Effector CD8-positive, alpha-beta T cell (primary cell): Measurements from ENCODE around the gene CREB3L2.
A peak's percentile ranks its signal among the peaks of the same experiment; 100 is the strongest.
"Not testable (repeated sequence)": the region's sequence is repeated elsewhere in the genome, so short reads cannot be mapped to it uniquely, and the experiment has no call there.

Source experiments
- DNase-seq: peaks from one replicate; lab custom pipeline; 2025; lab: John Stamatoyannopoulos, UW

Gene CREB3L2

DNA sequence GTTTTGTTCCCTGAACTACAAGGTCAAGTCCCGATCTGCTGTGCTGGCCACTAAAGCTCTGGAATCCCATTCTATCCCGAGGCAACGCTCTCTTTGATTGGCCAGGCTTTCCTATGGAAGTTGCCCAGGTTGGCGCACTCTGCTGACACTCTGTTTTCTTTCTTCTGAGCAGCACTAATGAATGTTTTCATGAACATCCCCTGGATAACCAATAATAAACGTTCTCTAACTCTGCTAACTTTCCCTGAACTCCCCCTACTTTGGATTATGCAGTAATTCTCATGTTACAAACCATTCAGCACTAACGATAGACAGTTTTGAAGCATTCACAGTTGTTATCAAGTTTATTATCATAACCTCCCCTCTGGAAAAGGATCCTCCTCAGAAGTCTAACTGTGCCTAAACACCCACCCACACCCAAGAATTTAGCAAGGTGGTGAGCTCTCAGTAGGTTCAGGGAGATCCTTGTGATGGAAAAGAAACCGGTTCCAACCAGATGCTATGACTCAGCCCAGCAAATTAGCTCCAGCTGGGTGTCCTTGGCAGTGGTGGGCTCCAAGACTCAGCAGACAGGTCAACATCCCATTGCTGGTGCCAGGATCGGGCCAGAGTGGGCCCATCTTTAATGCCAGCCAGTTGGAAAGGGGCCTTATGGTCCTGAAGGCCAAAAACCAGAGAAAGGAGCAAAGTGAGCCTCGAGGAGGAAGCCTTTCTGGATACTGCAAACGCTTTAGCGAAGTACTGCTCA is 68.4 kb downstream of the CREB3L2 start:
- no peak for DNase-seq

DNA sequence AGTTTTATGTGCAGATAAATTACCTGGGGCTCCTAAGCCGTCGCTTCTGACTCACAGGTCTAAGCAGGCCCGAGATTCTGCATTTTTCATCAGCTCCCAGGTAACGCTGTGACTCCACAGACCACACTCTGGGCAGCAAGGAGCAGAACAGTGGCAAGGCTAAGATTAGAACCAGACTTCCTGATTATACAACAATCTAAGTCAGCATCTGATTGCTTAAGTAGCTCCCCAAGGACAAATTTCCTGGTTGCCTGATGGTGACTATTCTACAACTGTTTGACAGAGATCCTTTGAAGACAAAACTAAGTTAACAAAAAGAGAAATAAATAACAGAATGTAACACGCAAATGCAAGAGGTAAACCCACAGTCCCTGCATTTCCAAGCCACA is 69.0 kb downstream of the CREB3L2 start:
- DNase-seq: no peak

DNA sequence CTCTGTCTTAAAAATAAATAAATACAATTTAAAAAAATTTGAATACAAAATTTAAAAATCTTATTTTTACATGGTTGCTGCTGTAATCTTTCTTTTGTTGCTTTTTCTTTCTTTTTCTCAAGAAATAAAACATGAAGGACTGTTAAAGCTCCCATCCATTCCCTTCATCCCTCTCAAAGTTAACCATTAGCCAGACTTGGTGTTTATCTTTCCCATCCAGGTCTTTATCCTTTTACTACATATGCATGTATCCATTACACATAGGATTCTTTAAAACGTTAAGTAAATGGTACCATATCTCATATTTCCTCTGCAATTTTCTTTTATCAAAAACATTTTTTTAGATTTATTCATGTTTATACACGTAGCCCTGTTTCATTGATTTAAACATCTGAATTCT is 70.1 kb downstream of the CREB3L2 start:
- DNase-seq: no peak

DNA sequence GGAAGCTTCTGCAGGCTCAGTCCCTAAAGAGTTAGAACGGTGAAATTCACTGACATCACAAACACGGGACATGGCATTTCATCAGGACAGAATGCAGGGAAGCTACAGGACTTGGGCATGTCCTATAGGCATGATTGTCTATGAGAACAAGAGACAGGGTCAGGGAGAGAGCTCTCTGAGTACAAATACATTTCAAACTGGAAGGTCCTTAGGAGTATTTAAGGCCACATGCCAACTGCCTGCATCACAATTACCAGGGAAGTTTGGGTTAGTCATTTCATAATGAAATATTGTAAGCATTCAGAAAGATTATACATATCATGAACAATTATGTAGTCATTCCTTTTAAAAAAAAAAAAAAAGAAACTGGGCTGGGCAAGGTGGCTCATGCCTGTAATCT is 71.3 kb downstream of the CREB3L2 start:
- no peak for DNase-seq

DNA sequence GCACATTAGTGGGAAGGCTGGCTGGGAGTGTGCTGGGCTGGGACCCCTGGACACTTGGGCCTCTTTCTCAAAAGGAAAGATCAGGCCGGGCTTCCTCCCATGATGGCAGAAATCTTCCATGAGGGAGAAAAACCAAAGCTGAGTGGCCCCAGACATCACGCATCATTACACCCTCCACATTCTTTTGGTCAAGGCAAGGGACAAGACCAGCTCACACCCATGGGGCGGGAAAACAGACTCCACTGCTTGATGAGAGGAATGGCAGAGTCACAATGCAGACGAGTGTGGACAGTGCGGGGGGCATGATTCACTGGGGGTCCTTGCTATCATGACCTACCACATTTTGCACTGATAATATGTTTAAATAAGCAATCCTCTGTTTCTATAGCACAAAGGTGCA is 73.3 kb downstream of the CREB3L2 start:
- no peak for DNase-seq

DNA sequence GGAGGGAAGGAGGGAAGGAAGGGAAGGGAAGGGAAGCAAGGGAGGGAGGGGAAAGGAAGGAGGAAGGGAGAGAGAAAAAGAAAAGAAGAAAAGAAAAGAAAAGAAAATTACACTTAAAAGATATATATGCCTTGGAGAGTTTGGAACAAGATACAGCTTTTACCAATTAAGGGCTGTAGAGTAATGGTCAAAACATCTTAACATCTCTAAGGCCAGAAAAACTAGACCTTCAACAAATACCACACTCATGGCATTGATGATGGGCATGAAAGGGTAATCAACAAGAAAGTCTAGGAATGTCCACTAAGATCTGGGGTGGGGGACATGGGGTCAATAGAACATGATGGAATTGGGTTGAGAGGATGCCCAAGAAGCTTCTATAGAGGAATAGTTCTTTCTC is 74.5 kb downstream of the CREB3L2 start:
- DNase-seq: no peak

DNA sequence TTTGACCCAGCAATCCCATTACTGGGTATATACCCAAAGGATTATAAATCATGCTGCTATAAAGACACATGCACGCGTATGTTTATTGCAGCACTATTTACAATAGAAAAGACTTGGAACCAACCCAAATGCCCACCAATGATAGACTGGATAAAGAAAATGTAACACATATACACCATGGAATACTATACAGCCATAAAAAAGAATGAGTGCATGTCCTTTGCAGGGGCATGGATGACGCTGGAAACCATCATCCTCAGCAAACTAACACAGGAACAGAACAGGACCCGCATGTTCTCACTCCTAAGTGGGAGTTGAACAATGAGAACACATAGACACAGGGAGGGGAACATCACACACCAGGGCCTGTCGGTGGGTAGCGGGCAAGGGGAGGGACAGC is 75.7 kb downstream of the CREB3L2 start:
- DNase-seq: not testable (repeated sequence)

DNA sequence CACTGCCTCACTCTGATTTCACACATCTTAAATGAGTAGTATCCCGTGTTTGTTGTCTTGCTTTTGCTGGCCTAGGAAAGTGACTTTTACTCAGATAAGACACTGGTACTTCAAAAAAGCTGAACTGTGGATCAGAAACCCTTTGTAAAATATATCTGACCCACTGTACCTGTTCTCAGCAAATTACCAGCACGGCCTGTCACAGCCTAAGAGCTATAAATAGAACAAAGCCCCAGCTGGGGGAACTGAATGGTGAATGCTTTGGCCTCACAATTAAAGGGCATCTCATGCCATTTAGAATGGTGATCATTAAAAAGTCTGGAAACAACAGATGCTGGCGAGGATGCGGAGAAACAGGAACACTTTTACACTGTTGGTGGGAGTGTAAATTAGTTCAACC is 76.1 kb downstream of the CREB3L2 start:
- DNase-seq: no peak

DNA sequence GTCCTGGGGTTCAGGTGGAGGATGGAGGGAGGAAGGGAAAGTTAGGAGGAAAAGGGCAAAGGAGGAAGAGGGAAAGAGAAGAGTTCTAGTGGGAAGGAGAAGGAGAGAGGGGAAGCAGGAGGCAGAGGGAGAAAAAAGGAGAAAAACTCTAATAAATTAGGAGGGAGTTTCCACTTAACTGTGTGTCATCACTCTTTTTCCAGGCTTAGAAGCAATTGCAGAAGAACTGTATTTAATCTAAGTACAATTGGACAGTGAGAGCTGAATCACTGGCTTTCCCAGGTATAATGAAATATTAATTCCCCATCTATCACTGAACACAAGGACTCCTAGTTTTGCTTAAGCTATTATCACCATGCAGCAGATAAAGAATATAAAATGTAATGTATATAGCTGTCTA is 76.8 kb downstream of the CREB3L2 start:
- no peak for DNase-seq

DNA sequence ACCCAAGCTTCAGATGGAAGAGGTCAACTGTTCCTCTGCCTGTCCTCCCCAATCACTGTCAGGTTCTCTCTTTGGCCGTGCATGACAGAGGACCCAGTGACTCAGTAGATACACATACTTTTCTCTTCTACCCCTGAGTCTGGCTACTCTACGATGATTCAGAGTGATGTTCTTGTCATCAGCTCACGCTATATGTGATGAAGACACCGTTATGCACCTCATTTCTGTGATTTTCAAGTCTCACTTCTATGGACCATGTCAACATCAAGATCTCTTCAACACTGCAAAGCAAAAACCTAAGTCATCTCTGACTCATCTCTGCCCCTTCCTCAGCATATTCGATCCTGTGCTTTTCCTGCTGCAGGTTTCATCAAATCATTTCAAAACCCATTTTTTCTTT is 78.5 kb downstream of the CREB3L2 start:
- no peak for DNase-seq

DNA sequence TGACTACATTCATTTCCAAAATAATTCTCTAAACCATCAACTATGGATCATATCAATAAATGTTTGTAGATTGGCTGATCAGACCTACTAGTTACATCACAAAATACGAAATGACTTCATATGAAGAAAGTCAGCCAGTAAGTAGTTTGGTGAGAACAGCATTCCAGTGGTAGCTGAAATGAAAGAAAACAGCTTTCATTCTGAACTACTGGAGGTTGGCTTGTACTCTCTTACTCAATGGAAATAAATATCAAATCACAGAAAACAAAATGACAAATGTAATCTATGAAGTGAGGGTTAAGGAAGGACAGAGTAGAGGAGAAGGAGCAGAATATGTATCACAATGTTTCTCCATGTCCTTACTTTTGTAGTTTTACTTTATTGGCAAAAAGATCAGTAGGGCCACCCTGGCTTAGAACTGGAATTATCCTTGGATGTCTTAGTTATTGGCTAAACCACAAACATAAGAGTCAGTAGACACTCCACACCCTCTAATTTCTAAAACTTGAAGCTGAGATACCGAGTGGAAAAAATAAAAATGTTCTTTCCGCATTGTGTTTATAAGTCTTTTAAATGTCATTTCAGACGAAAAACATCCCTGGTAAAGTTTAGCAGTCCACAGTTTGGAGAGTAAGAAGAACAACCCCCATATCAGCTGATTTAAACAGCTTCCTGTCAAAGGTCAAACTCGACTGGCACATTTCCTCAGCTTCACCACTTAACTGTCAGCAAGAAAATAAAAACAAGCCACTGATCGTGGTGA is 81.1 kb downstream of the CREB3L2 start:
- DNase-seq: no peak

DNA sequence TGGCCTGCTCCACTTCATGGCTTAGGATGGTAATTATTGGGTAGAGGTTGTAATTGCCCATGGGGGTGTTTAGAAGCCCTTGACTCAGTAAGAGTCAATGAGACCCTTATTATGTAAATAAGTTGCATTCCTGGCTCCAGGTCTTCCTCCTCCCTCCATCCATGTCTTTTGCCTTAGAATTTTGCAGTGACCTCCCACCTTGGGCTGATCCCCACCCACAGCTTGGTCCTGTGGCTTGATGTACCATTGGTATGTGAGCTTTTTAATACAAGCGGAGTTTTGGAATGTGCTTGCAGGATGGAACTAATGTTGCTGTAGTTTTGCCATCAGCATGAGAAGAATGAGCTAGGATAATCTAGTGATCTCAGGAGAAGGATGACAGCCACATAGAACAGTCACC is 81.9 kb downstream of the CREB3L2 start:
- no peak for DNase-seq

DNA sequence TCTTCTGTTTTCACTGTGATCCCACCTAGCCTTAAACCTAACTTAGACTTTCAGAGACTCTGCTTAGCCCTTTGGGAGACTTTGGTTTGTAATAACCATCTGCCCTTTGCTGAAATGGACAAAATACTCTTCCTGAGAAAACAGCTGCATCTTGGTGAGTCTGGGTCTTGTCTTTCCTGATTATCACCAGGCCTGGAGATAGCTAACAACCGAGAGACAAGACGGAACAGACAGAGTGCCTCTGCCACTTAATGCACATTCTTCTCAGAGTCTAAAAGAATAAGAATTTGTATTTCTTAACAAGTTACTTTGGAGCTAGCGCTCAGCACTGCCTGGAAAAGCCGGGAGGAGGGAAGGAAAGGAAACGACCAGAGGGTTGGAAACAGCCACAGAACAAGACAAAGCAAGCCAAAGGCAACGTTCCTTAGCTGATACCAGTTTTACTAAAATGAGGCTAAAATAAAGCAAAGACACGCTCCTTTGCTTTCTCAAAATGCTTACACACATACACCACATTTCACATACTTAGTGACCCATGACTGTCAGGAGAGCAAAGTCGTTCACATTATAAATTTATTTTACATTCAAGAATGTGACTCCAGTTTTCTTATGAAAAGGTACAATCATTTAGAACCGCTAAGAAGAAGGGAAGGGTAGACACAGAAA is 84.8 kb downstream of the CREB3L2 start:
- no peak for DNase-seq

DNA sequence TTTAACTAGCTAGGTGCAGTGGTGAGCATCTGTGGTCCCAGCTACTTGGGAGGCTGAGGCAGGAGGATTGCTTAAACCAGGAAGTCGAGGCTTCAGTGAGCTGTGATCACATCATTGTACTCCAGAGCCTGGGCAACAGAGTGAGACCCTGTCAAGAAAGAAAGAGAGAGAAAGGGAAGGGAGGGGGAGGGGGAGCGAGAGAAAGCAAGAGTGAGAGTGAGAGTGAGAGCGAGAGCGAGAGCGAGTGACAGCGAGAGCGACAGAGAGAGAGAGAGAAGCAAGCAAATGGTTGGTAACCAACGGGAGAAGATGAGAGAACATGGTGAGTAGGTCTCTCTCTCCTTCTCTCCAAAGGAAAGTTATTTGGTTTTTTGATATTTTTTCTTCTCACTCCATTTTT is 85.3 kb downstream of the CREB3L2 start:
- DNase-seq: no peak

DNA sequence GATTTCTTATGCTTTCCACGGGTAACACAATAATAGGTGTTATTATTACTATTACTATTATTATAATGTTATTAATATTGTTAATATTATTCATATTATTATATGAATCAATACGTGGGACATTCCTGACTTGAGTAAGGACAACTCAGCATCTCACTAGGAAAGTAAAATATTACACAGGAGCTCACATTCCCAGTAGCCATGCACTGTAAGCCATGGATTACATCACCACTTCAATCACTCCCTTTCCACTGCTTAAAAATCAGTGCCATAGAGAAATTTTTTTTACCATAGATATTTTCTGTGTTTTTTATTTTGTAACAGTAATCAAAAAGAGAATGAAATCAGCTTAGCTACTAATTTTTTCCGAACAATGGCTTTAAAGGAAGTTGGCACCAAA is 86.6 kb downstream of the CREB3L2 start:
- no peak for DNase-seq

DNA sequence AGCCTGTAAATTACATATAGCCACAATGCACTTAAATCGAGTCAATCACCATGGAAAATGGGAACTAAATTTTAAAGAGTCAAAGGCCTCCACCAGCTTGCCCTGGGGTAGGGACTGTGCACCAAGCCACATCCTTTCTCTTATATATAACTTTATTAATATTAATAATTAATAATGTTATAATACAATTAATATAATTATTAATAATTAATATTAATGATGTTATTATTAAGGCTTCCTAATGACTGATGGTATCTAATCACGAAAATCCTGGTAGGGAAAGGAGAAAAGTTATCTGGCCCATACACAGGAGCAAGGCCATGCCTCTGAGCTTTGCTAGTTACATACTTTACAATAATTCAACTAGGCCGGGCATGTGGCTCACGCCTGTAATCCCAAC is 87.9 kb downstream of the CREB3L2 start:
- DNase-seq: no peak

DNA sequence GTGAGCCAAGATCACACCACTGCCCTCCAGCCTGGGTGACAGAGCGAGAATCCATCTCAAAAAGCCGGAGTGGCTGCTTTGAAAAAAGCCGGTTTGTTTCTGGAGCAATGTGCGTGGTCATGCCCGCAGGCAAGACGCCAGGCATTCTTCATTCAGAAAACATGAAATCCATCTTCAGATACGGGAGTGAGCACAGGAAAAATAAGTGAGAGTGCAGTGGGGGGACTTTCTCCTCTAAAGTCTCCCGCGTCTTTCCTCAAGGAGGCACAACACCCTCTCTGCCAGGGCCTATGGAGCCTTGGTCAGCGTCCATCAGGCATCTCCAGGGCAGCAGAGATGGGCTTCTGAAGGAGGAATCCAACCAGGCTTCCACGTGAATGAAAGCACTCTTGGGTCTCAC is 92.8 kb downstream of the CREB3L2 start:
- no peak for DNase-seq

DNA sequence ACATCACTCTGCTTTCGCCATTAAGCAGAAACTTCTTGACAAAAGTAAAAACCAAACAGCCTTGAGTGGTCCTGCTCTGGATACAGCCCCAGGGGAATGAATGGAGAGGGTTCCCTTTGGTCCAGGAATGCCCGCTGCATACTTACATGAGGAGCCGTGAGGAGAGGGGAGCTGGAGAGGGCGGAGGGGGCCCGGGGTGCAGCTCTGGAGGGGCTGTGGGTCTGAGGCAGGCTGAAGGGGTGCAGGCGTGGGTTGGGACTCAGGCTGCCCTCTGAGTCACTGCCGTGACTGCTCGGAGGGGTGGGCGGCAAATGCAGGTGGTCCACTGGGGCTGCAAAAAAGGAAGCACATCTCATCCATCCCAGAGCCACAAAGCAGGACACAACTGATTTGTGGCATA is 93.8 kb downstream of the CREB3L2 start:
- no peak for DNase-seq

DNA sequence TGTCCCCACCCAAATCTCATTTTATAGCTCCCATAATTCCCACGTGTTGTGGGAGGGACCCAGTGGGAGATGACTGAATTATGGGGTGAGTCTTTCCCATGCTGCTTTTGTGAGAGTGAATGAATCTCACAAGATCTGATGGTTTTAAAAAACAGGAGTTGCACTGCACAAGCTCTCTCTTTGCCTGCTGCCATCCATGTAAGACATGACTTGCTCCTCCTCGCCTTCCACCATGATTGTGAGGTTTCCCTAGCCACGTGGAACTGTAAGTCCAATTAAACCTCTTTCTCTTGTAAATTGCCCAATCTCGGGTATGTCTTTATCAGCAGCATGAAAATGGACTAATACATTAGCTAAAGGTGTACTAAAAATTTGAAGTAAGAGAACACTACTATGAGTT is 95.2 kb downstream of the CREB3L2 start:
- DNase-seq: not testable (repeated sequence)

DNA sequence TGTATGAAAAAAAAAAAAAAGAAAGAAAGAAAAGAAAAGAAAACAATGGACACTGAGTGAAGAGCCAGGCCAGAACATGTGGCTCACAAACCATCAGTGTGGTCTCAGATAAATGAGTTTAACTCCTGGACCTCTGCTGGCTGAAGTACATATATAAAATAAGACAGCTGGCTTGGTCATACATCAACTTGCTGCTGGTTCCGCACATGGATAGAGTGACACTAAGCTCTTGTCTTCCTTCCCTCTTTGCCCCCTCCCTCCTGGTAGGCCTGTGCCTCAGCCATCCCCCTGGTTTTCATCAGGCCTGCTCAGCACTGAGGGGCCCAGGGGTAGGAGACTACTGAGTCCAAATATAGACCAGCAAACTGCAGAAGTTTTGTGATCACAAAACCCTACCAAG is 97.1 kb downstream of the CREB3L2 start:
- DNase-seq: no peak

DNA sequence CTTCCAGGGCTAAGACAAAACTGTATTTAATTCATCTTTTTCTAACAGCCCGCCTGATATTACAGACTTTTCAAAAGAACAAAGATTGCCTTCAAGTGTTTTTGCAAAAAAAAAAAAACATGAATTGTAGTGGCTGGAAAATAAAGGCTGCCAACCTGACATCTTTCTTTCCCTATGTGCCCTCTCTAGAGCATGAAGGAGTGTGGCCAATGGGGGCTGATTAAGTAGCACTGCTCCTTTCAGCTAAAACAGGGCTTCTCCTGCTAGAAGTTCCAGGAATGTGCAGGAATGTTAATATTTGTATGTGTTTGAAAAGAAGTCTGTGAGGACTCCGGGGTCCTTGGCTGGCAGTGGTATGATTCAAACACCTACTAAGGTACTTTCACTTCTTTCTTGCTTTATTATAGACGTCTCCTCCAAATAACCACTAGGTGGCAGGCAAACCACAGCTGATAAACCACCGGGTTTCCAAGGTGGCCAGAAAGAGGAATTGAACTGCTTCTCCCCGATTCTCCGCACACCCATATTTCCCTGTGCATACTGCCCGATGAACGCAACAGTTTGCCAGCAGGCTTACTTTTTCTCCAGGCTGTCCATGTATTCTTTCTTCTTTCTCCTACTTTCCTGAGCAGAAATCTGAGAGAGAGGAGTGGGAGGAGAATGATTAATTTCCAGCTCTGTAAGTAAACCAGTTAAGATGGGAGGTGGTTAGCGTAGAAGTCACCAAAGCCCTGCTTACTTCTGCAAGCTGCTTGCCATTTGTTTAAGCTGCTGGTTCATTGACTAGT is 98.3 kb downstream of the CREB3L2 start:
- DNase-seq: peak; percentile 31

DNA sequence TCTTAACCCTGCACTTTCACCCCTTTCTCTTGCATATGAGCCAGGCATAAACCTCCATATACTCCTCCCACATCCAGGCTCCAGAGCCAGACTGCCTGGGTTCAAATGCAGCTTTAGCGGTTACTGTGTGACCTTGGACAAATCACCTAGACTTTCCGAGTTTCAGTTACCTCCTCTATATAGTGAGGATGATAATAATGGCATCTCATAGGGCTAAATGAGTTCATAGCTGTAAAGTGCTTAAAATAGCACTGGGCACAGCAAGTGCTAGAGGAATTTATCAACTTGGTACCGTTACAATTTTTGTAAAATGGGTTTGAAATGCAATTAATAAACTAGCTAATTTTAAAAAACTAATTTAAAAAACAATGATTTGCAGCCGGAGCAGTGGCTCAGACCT is 101.7 kb downstream of the CREB3L2 start:
- DNase-seq: no peak
